ENCODE data around the gene RNF38. TPM values are rescaled to one million over a fixed set of nuclear protein-coding genes. Genes with fewer than 3 reads are reported as not detected.

The RNF38 gene
- polyA plus RNA-seq, 1 donor from 2014 or later: 61.9 TPM

DNA sequence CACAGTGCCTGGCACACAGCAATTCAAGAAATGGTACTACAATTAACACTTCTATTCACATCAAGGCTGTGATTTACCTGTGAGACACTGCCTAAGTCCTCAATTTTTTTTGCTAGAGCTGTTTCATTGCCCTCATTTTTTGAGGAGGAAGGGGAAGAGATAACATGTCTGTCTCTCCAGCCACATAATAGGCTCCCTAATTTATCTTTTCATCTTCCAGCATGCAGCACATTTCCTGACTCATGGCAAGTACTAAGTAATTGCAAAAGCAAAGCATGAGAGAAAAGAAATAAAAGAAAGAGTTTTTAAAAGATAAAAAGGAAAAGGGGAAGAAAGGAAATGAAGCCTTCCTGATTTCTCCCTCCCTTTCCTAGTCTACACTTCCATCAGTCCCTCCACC lies 26.9 kb upstream of the RNF38 start:
- H3K36me3 ChIP-seq (ENCODE audit: insufficient read depth, low read length): no peaks in the 10 kb centered on the region
- peaks cover 7% of the 10 kb centered on the region for H3K9me3 ChIP-seq (ENCODE audit: low read length)
- H4K20me1 ChIP-seq (ENCODE audit: insufficient read depth): no peaks in the 10 kb centered on the region
- no peak overlapping the region for H3K9ac ChIP-seq (ENCODE audit: low read length)
- no peaks in the 10 kb centered on the region for H3K27me3 ChIP-seq (ENCODE audit: insufficient read depth, low read depth, low read length)
- H3K4me2 ChIP-seq (ENCODE audit: low read length): no peak overlapping the region
- TF ChIP-seq, protein P1, sequence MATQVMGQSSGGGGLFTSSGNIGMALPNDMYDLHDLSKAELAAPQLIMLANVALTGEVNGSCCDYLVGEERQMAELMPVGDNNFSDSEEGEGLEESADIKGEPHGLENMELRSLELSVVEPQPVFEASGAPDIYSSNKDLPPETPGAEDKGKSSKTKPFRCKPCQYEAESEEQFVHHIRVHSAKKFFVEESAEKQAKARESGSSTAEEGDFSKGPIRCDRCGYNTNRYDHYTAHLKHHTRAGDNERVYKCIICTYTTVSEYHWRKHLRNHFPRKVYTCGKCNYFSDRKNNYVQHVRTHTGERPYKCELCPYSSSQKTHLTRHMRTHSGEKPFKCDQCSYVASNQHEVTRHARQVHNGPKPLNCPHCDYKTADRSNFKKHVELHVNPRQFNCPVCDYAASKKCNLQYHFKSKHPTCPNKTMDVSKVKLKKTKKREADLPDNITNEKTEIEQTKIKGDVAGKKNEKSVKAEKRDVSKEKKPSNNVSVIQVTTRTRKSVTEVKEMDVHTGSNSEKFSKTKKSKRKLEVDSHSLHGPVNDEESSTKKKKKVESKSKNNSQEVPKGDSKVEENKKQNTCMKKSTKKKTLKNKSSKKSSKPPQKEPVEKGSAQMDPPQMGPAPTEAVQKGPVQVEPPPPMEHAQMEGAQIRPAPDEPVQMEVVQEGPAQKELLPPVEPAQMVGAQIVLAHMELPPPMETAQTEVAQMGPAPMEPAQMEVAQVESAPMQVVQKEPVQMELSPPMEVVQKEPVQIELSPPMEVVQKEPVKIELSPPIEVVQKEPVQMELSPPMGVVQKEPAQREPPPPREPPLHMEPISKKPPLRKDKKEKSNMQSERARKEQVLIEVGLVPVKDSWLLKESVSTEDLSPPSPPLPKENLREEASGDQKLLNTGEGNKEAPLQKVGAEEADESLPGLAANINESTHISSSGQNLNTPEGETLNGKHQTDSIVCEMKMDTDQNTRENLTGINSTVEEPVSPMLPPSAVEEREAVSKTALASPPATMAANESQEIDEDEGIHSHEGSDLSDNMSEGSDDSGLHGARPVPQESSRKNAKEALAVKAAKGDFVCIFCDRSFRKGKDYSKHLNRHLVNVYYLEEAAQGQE (IDR thresholded peaks at IDR 0.05; ENCODE audit: borderline replicate concordance): no peak
- TF ChIP-seq SMC3 (conservative IDR thresholded peaks at IDR 0.05; ENCODE audit: poor library complexity): no peak
- TF ChIP-seq RAD21 (conservative IDR thresholded peaks at IDR 0.05): no peak
- no peak for TF ChIP-seq TAF1 (IDR thresholded peaks at IDR 0.05; ENCODE audit: low read depth)
- TF ChIP-seq POLR2AphosphoS5 (IDR thresholded peaks at IDR 0.05): no peak
- TF ChIP-seq, protein P2, sequence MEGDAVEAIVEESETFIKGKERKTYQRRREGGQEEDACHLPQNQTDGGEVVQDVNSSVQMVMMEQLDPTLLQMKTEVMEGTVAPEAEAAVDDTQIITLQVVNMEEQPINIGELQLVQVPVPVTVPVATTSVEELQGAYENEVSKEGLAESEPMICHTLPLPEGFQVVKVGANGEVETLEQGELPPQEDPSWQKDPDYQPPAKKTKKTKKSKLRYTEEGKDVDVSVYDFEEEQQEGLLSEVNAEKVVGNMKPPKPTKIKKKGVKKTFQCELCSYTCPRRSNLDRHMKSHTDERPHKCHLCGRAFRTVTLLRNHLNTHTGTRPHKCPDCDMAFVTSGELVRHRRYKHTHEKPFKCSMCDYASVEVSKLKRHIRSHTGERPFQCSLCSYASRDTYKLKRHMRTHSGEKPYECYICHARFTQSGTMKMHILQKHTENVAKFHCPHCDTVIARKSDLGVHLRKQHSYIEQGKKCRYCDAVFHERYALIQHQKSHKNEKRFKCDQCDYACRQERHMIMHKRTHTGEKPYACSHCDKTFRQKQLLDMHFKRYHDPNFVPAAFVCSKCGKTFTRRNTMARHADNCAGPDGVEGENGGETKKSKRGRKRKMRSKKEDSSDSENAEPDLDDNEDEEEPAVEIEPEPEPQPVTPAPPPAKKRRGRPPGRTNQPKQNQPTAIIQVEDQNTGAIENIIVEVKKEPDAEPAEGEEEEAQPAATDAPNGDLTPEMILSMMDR (IDR thresholded peaks at IDR 0.05; ENCODE audit: poor library complexity, severe bottlenecking): no peak
- TF ChIP-seq EZH2 (IDR thresholded peaks at IDR 0.05; ENCODE audit: borderline replicate concordance, insufficient read depth, low read length, poor library complexity, severe bottlenecking): no peak
- TF ChIP-seq EP300 (conservative IDR thresholded peaks at IDR 0.05; ENCODE audit: poor library complexity, severe bottlenecking): no peak
- no peak for TF ChIP-seq MXI1 (conservative IDR thresholded peaks at IDR 0.05; ENCODE audit: poor library complexity, severe bottlenecking)
- no peaks in the 10 kb centered on the region for H3F3A ChIP-seq (ENCODE audit: insufficient read depth, low read length, poor library complexity, severe bottlenecking)
- no peaks in the 10 kb centered on the region for H3K9me2 ChIP-seq (ENCODE audit: insufficient read depth, low read length)
- peaks cover 9% of the 10 kb centered on the region for H3K79me2 ChIP-seq (replicated peaks; ENCODE audit: insufficient read depth, low read length)
- H3K27ac ChIP-seq (ENCODE audit: low read length): no peak overlapping the region
- no peak overlapping the region for H2AFZ ChIP-seq (ENCODE audit: low read depth, low read length)
- H3K4me3 ChIP-seq (ENCODE audit: low read length): no peak overlapping the region

DNA sequence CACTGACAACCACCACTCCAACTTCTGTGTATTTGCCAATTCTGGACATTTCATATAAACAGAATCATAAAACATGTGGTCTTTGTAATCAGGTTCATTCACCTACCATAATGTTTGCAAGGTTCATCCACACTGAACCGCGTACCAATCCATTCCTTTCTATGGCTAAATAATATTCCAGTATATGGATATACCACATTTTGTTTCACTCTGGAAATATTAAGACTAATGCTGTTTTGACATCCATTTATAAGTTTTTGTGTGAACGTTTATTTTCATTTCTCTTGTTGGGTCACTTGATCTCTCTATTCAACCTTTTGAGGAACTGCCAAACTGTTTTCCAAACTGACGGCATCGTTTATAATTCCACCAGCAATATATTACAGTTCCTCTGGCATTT lies 26.3 kb upstream of the RNF38 start:
- Histone ChIP-seq H3K27ac (ENCODE audit: low read length) (no peak overlapping the region), H2AFZ (ENCODE audit: low read depth, low read length) (no peak overlapping the region), H3K4me2 (ENCODE audit: low read length) (no peak overlapping the region), H3F3A (ENCODE audit: insufficient read depth, low read length, poor library complexity, severe bottlenecking) (no peaks in the 10 kb centered on the region), H3K9me2 (ENCODE audit: insufficient read depth, low read length) (no peaks in the 10 kb centered on the region), H4K20me1 (ENCODE audit: insufficient read depth) (no peaks in the 10 kb centered on the region), H3K4me3 (ENCODE audit: low read length) (no peak overlapping the region), H3K9me3 (ENCODE audit: low read length) (peaks cover 7% of the 10 kb centered on the region), H3K9ac (ENCODE audit: low read length) (no peak overlapping the region), H3K79me2 (replicated peaks; ENCODE audit: insufficient read depth, low read length) (peaks cover 9% of the 10 kb centered on the region), H3K36me3 (ENCODE audit: insufficient read depth, low read length) (no peaks in the 10 kb centered on the region), H3K27me3 (ENCODE audit: insufficient read depth, low read depth, low read length) (no peaks in the 10 kb centered on the region)
- TF ChIP-seq MXI1 (conservative IDR thresholded peaks at IDR 0.05; ENCODE audit: poor library complexity, severe bottlenecking) (no peak), RAD21 (conservative IDR thresholded peaks at IDR 0.05) (no peak), SMC3 (conservative IDR thresholded peaks at IDR 0.05; ENCODE audit: poor library complexity) (no peak), EP300 (conservative IDR thresholded peaks at IDR 0.05; ENCODE audit: poor library complexity, severe bottlenecking) (no peak), TAF1 (IDR thresholded peaks at IDR 0.05; ENCODE audit: low read depth) (no peak), EZH2 (IDR thresholded peaks at IDR 0.05; ENCODE audit: borderline replicate concordance, insufficient read depth, low read length, poor library complexity, severe bottlenecking) (no peak), POLR2AphosphoS5 (IDR thresholded peaks at IDR 0.05) (no peak)
- TF ChIP-seq, protein P1 (IDR thresholded peaks at IDR 0.05; ENCODE audit: borderline replicate concordance): no peak
- TF ChIP-seq, protein P2 (IDR thresholded peaks at IDR 0.05; ENCODE audit: poor library complexity, severe bottlenecking): no peak

Measured in neural cell (in vitro differentiated cells).